GM12878 (cell line): ENCODE measurements around the gene ALAS1. TPM values are rescaled to one million over a fixed set of nuclear protein-coding genes. Genes with fewer than 3 reads are reported as not detected.

Experiments used
- CHD1 ChIP-seq: IDR thresholded peaks from 2 replicates; pipeline ENCODE4 v1.6.1; 2012; ENCODE audit warnings: low read depth, low read length, improper control_type of control experiment
- CHD2 ChIP-seq: IDR thresholded peaks from 2 replicates; pipeline ENCODE4 v1.6.1; 2011; ENCODE audit warnings: low read depth, low read length, improper control_type of control experiment, borderline replicate concordance
- EP300 ChIP-seq, 2 experiments: fragments of 150-350 bp in 1 of 2; IDR thresholded peaks; 2 replicates each; pipeline ENCODE4 v1.6.1; 2011 to 2012; ENCODE audit warnings: low read depth in 2 of 2, low read length in 2 of 2, borderline replicate concordance in 1 of 2, improper control_type of control experiment in 1 of 2, inconsistent platforms in 1 of 2; ENCODE audit not compliant: control insufficient read depth in 1 of 2
- MEF2A ChIP-seq: IDR thresholded peaks from 2 replicates; pipeline ENCODE4 v1.6.1; 2011; ENCODE audit warnings: low read depth, mild to moderate bottlenecking, low read length, moderate library complexity; ENCODE audit not compliant: insufficient read depth
- NFYA ChIP-seq: IDR thresholded peaks from 2 replicates; pipeline ENCODE4 v1.6.1; 2011; ENCODE audit warnings: low read depth, mild to moderate bottlenecking, low read length, improper control_type of control experiment, borderline replicate concordance
- NR2C1 ChIP-seq: fragments of 450-650 bp; IDR thresholded peaks from 2 replicates; pipeline ENCODE4 v1.6.1; 2017; ENCODE audit warnings: antibody characterized with exemption, mild to moderate bottlenecking, moderate library complexity
- RB1 ChIP-seq: fragments of 450-650 bp; formaldehyde crosslinking; IDR thresholded peaks from 2 replicates; pipeline ENCODE4 v1.6.1; 2017; ENCODE audit warnings: mild to moderate bottlenecking, borderline replicate concordance
- STAT3 ChIP-seq: IDR thresholded peaks from 2 replicates; pipeline ENCODE4 v1.6.1; 2011; ENCODE audit warnings: low read depth, low read length, improper control_type of control experiment
- polyA plus RNA-seq, 11 experiments: library from polyadenylated mRNA; depleted of rRNA in 4 of 11; unstranded in 6 of 11; stranded (reverse) in 5 of 11; fragments of >200 nt; fragmentation: Nextera tagmentation in 4 of 11; fragmentation: Illumina TruSeq in 1 of 11; extraction: Ambion mirVana in 4 of 11; extraction: Trizol in 1 of 11; gene quantifications; 1 replicate in 1 of 11; 2 replicates in 10 of 11; pipeline versions ENCODE4 v1.2.1 to v1.2.3, GENCODE V29; 2011 to 2016; ENCODE audit warnings: inconsistent platforms in 2 of 11, missing spikeins in 2 of 11, low read depth in 1 of 11
- total RNA-seq, 4 experiments: library from RNA; depleted of rRNA in 3 of 4; stranded (reverse); fragments of >200 nt in 3 of 4; fragmentation: Illumina TruSeq in 1 of 4; extraction: Trizol in 1 of 4; gene quantifications; 2 replicates each; pipeline versions ENCODE4 v1.2.1 to v1.2.3, GENCODE V29; 2013 to 2021
- TF ChIP-seq, protein P1 (sequence below): fragments of 450-650 bp; formaldehyde crosslinking; IDR thresholded peaks from 2 replicates; pipeline ENCODE4 v1.4.0; 2022; ENCODE audit warnings: mild to moderate bottlenecking, moderate library complexity
- TF ChIP-seq, protein P2 (sequence below): fragments of 150-350 bp; IDR thresholded peaks from 2 replicates; pipeline ENCODE4 v1.6.1; 2016; ENCODE audit warnings: low read depth, low read length

Gene ALAS1
- total and polyA plus RNA-seq, 10 of the 15 experiments (the other 5 are each of a cell fraction or from before 2014, with no cell fraction given): 69.9 to 115 (median 94.1) TPM

DNA sequence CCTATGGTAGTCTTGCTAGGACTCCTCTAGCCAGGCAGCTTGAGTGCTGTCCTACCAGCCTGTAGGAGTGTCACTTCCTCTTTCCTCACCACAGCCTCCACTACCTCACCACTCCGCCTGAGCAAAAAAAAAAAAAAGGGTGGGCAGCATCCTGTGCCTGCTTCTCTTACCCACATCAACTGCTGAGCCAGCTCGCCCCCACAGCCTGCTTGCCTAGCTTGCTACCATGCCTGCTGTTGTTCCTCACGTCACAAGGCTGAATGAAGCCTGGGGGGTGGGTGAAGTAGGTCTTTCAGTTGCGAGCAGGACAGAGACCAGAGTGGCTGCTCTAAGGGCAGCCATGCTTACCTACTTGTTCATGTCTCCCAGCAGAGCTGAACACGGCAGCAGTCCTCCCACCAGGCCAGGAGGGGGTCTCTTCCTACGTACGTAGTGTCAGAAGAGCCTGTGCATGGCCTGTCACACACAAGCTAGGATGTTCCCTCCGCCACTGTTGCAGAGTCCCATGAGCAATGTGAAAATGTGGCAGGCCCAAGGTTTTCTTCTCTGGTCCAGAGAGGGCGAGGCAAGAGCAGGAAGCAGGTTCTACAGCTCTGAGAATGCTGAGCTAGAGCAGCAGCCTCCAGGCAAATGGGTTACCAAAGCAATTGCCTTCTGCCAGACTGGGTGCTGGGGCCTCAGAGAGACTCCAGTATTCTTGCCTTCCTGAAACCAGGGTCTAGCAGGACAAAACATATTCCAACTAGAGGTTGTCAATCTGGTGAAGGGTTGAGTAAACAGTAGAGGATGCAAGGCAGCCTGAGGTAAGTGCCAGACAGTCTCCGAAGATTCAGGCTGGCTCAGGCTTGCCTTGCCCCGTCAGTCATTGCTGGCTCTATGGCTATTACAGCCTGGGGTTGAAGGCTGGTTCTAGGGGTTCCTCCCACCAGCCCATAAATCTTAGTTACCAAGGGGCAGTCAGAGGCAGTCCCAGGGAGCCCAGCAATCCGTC lies 55.6 kb downstream of the ALAS1 start (continued):
- TF ChIP-seq, protein P1, sequence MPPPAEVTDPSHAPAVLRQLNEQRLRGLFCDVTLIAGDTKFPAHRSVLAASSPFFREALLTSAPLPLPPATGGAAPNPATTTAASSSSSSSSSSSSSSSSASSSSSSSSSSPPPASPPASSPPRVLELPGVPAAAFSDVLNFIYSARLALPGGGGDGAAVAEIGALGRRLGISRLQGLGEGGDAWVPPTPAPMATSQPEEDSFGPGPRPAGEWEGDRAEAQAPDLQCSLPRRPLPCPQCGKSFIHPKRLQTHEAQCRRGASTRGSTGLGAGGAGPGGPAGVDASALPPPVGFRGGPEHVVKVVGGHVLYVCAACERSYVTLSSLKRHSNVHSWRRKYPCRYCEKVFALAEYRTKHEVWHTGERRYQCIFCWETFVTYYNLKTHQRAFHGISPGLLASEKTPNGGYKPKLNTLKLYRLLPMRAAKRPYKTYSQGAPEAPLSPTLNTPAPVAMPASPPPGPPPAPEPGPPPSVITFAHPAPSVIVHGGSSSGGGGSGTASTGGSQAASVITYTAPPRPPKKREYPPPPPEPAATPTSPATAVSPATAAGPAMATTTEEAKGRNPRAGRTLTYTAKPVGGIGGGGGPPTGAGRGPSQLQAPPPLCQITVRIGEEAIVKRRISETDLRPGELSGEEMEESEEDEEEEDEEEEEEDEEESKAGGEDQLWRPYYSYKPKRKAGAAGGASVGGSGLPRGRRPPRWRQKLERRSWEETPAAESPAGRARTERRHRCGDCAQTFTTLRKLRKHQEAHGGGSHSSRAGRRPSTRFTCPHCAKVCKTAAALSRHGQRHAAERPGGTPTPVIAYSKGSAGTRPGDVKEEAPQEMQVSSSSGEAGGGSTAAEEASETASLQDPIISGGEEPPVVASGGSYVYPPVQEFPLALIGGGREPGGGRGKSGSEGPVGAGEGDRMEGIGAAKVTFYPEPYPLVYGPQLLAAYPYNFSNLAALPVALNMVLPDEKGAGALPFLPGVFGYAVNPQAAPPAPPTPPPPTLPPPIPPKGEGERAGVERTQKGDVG (CRISPR knock-in tag): no peak
- TF ChIP-seq NR2C1: no peak
- TF ChIP-seq NFYA: no peak
- TF ChIP-seq, protein P2, sequence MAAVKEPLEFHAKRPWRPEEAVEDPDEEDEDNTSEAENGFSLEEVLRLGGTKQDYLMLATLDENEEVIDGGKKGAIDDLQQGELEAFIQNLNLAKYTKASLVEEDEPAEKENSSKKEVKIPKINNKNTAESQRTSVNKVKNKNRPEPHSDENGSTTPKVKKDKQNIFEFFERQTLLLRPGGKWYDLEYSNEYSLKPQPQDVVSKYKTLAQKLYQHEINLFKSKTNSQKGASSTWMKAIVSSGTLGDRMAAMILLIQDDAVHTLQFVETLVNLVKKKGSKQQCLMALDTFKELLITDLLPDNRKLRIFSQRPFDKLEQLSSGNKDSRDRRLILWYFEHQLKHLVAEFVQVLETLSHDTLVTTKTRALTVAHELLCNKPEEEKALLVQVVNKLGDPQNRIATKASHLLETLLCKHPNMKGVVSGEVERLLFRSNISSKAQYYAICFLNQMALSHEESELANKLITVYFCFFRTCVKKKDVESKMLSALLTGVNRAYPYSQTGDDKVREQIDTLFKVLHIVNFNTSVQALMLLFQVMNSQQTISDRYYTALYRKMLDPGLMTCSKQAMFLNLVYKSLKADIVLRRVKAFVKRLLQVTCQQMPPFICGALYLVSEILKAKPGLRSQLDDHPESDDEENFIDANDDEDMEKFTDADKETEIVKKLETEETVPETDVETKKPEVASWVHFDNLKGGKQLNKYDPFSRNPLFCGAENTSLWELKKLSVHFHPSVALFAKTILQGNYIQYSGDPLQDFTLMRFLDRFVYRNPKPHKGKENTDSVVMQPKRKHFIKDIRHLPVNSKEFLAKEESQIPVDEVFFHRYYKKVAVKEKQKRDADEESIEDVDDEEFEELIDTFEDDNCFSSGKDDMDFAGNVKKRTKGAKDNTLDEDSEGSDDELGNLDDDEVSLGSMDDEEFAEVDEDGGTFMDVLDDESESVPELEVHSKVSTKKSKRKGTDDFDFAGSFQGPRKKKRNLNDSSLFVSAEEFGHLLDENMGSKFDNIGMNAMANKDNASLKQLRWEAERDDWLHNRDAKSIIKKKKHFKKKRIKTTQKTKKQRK: no peak
- no peak for TF ChIP-seq RB1
- TF ChIP-seq CHD2: no peak; the same call in 1 of the 2 replicates
- TF ChIP-seq EP300 (IDR thresholded peaks at IDR 0.05; ENCODE audit: borderline replicate concordance in 1 of 2, control insufficient read depth in 1 of 2, low read depth in 2 of 2, low read length in 2 of 2): peak; percentile 66 to 86; a peak in 3 of 4 replicates
- TF ChIP-seq STAT3: no peak
- TF ChIP-seq MEF2A: no peak
- TF ChIP-seq CHD1: no peak
- TF ChIP-seq, all 136 proteins: peak for 49
